ENCODE data around the gene LRP1B.

DNA sequence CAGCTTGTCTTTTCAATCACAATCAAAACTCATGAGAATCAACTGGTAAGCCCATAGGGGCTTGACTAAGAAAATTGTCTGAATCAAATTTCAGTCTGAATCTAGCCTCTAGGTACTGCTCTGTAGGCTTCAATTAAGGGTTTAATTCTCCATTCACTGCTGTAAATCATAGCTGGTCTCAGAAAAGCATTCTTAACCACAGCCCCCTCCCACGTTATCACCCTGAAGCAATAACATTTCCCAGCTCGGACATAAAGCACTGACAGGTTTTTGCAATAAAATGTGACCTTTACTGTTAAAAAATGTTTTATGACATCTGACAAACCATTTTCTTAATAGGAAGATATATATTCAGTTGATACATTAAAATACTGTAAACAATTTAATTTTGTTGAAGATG, 55.0 kb downstream of the LRP1B start:
- TF ChIP-seq EZH2phosphoT487 (IDR thresholded peaks at IDR 0.05; ENCODE audit: insufficient read depth, low read depth) (no peak), EZH2 (IDR thresholded peaks at IDR 0.05; ENCODE audit: insufficient read depth, poor library complexity, severe bottlenecking) (no peak)
